ENCODE measurements around the gene LRRC23.

The LRRC23 gene

DNA sequence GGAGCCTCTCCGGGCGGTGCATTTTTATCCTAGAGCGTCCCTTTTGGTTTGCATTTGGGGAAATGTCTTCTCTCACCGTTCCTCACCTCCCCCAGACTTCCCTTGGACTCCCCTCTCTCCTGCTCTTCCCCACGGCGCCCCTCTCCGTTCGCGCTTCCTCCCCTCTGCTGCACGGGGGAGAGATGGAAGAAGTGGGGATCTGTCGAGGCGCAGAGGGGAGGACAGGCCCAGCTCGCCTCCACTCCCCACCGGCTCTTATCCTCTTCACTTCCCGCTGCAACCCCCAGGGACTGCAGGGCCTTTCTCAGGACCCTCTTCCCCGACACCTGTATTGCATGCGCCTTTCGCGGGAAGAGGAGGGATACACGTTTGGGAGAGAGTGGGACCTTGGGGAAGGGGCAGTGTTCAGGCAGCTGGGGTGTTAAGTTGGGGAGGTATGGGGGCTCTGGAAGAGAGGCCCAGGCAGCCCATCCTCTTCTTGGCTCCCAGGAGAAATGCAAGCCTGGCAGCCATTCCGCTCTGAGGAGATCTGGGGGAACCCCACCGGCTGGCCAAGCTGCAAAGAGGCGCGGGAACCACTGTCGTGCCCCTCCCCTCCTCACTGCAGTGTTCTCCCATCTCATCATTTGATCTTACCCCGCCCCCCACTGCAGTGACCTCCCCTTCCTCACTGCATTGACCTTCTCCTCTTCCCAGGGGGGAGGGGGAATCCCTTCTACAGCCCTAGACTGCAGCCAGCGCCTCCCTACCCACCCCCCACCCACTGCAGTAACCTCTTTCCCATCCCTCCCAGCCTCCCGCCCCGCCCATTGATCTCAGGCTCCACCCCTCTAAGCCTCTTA lies 10.5 kb downstream of the LRRC23 start:
- TF ChIP-seq, protein P1, sequence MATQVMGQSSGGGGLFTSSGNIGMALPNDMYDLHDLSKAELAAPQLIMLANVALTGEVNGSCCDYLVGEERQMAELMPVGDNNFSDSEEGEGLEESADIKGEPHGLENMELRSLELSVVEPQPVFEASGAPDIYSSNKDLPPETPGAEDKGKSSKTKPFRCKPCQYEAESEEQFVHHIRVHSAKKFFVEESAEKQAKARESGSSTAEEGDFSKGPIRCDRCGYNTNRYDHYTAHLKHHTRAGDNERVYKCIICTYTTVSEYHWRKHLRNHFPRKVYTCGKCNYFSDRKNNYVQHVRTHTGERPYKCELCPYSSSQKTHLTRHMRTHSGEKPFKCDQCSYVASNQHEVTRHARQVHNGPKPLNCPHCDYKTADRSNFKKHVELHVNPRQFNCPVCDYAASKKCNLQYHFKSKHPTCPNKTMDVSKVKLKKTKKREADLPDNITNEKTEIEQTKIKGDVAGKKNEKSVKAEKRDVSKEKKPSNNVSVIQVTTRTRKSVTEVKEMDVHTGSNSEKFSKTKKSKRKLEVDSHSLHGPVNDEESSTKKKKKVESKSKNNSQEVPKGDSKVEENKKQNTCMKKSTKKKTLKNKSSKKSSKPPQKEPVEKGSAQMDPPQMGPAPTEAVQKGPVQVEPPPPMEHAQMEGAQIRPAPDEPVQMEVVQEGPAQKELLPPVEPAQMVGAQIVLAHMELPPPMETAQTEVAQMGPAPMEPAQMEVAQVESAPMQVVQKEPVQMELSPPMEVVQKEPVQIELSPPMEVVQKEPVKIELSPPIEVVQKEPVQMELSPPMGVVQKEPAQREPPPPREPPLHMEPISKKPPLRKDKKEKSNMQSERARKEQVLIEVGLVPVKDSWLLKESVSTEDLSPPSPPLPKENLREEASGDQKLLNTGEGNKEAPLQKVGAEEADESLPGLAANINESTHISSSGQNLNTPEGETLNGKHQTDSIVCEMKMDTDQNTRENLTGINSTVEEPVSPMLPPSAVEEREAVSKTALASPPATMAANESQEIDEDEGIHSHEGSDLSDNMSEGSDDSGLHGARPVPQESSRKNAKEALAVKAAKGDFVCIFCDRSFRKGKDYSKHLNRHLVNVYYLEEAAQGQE (IDR thresholded peaks at IDR 0.05; ENCODE audit: low read depth) = no peak
- no peak for TF ChIP-seq EGR1 (IDR thresholded peaks at IDR 0.05)
- TF ChIP-seq RAD21 (IDR thresholded peaks at IDR 0.05; ENCODE audit: low read depth) = no peak
- TF ChIP-seq CREB1 (IDR thresholded peaks at IDR 0.05; ENCODE audit: low read depth) = no peak
- TF ChIP-seq NFIC (IDR thresholded peaks at IDR 0.05) = no peak
- TF ChIP-seq, protein P2, sequence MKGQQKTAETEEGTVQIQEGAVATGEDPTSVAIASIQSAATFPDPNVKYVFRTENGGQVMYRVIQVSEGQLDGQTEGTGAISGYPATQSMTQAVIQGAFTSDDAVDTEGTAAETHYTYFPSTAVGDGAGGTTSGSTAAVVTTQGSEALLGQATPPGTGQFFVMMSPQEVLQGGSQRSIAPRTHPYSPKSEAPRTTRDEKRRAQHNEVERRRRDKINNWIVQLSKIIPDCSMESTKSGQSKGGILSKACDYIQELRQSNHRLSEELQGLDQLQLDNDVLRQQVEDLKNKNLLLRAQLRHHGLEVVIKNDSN (IDR thresholded peaks at IDR 0.05) = no peak
- no peak for TF ChIP-seq CEBPB (IDR thresholded peaks at IDR 0.05)
- no peak for TF ChIP-seq TEAD4 (IDR thresholded peaks at IDR 0.05)
- TF ChIP-seq EP300 (IDR thresholded peaks at IDR 0.05; ENCODE audit: borderline replicate concordance) = no peak
- no peak for TF ChIP-seq YY1 (IDR thresholded peaks at IDR 0.05; ENCODE audit: low read depth)
- TF ChIP-seq, protein P3, sequence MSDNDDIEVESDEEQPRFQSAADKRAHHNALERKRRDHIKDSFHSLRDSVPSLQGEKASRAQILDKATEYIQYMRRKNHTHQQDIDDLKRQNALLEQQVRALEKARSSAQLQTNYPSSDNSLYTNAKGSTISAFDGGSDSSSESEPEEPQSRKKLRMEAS (IDR thresholded peaks at IDR 0.05) = no peak
- no peak for TF ChIP-seq ZBTB7A (IDR thresholded peaks at IDR 0.05; ENCODE audit: low read depth)
- no peak for TF ChIP-seq TAF1 (IDR thresholded peaks at IDR 0.05; ENCODE audit: low read depth)
- no peak for TF ChIP-seq TCF12 (IDR thresholded peaks at IDR 0.05; ENCODE audit: low read depth)
- no peak for TF ChIP-seq FOXM1 (IDR thresholded peaks at IDR 0.05; ENCODE audit: borderline replicate concordance, low read depth)

DNA sequence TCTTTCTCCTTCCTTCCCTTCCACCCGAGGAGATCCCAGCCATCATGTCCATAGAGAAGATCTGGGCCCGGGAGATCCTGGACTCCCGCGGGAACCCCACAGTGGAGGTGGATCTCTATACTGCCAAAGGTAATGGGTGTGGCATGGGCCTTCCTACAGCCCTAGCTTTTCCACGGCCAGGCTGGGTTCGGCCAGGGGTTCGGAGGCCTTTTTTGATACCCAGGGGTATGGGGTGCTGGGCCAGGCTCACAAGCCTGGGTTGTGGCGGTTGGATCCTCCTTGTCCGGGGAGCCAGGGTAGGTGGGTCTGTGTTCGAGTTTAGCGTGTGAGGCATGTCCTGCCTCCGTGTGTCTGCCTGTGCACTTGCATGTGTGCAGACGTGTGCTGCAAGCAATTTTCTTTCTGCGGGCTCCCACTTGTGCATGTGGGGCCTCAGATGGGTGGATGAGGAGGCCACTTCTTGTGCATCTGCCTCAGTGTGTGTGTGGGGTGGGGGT lies 11.2 kb downstream of the LRRC23 start:
- TF ChIP-seq, protein P2 (IDR thresholded peaks at IDR 0.05) = no peak

DNA sequence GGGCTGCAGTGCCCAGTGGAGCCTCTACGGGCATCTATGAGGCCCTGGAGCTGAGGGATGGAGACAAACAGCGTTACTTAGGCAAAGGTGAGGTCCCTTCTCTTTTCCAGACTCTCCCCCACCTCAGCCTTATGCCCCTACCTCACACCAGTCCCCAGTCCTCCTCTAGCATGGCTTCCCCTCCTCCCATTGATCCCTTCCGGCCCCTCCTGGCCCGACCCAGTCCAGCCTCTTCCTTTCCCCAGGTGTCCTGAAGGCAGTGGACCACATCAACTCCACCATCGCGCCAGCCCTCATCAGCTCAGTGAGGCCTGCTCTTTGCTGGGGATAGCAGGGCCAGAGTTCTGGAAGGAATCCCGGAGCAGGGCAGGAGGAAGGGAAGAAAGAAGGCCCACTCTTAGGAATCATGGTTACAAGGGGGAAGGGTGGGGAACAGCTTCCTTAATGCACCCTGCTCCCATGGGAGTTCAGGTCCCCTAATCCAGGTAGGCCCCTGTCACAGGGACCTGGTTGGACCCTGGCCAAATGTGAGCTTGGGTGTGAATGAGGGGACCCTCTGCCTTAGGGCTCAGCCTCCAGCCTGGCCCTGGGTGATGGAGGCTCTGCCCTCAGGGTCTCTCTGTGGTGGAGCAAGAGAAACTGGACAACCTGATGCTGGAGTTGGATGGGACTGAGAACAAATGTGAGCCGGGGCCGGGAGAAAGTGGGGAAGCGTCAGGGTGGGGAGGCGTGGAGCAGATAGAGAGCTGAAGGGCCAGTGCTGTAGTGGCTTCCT lies 12.0 kb downstream of the LRRC23 start:
- TF ChIP-seq YY1 (IDR thresholded peaks at IDR 0.05; ENCODE audit: low read depth) (no peak), ZBTB7A (IDR thresholded peaks at IDR 0.05; ENCODE audit: low read depth) (no peak), EGR1 (IDR thresholded peaks at IDR 0.05) (no peak), FOXM1 (IDR thresholded peaks at IDR 0.05; ENCODE audit: borderline replicate concordance, low read depth) (no peak), TEAD4 (IDR thresholded peaks at IDR 0.05) (no peak), EP300 (IDR thresholded peaks at IDR 0.05; ENCODE audit: borderline replicate concordance) (no peak), CREB1 (IDR thresholded peaks at IDR 0.05; ENCODE audit: low read depth) (no peak), CEBPB (IDR thresholded peaks at IDR 0.05) (no peak), TAF1 (IDR thresholded peaks at IDR 0.05; ENCODE audit: low read depth) (no peak), TCF12 (IDR thresholded peaks at IDR 0.05; ENCODE audit: low read depth) (no peak), RAD21 (IDR thresholded peaks at IDR 0.05; ENCODE audit: low read depth) (no peak), NFIC (IDR thresholded peaks at IDR 0.05) (no peak)
- TF ChIP-seq, protein P1 (IDR thresholded peaks at IDR 0.05; ENCODE audit: low read depth) = no peak
- TF ChIP-seq, protein P3 (IDR thresholded peaks at IDR 0.05) = no peak
- TF ChIP-seq, protein P2 (IDR thresholded peaks at IDR 0.05) = no peak

DNA sequence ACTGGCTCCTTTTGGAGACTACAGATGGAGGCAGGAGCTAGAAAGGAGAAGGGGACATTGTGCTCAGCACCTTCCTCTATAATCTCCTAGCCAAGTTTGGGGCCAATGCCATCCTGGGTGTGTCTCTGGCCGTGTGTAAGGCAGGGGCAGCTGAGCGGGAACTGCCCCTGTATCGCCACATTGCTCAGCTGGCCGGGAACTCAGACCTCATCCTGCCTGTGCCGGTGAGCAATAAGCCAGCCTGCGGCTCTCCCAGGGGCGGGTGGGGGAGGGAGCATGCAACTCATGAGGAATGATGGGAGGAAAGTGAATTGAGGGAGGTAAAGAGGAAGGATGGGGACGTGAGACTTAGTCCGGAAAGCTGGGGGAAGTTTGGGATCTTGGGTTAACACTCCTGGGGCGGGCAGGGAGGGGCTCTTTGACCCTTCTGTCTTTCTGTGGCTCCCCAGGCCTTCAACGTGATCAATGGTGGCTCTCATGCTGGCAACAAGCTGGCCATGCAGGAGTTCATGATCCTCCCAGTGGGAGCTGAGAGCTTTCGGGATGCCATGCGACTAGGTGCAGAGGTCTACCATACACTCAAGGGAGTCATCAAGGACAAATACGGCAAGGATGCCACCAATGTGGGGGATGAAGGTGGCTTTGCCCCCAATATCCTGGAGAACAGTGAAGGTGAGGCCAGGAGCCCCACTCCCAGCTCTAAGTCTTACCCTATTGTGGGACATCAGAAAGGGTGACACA lies 13.0 kb downstream of the LRRC23 start:
- TF ChIP-seq YY1 (IDR thresholded peaks at IDR 0.05; ENCODE audit: low read depth) (no peak), ZBTB7A (IDR thresholded peaks at IDR 0.05; ENCODE audit: low read depth) (no peak), FOXM1 (IDR thresholded peaks at IDR 0.05; ENCODE audit: borderline replicate concordance, low read depth) (no peak), NFIC (IDR thresholded peaks at IDR 0.05) (no peak), EGR1 (IDR thresholded peaks at IDR 0.05) (no peak), TEAD4 (IDR thresholded peaks at IDR 0.05) (no peak), CREB1 (IDR thresholded peaks at IDR 0.05; ENCODE audit: low read depth) (no peak), RAD21 (IDR thresholded peaks at IDR 0.05; ENCODE audit: low read depth) (no peak), TCF12 (IDR thresholded peaks at IDR 0.05; ENCODE audit: low read depth) (no peak)
- TF ChIP-seq, protein P2 (IDR thresholded peaks at IDR 0.05) = no peak
- TF ChIP-seq, protein P3 (IDR thresholded peaks at IDR 0.05) = no peak
- TF ChIP-seq, protein P1 (IDR thresholded peaks at IDR 0.05; ENCODE audit: low read depth) = no peak
